Measurements from ENCODE around the gene CD320.
A peak's percentile ranks its signal among the peaks of the same experiment; 100 is the strongest.
"Not testable (repeated sequence)": the region's sequence is repeated elsewhere in the genome, so short reads cannot be mapped to it uniquely, and the experiment has no call there.

The CD320 gene

GRCh38 chr19:8332976-8333766, 25.0 kb upstream of the CD320 start:
- no peak for DNase-seq

GRCh38 chr19:8331263-8331845, 23.2 kb upstream of the CD320 start:
- DNase-seq: no peak

GRCh38 chr19:8329996-8330395, 21.8 kb upstream of the CD320 start:
- DNase-seq: no peak

GRCh38 chr19:8325454-8325853, 17.3 kb upstream of the CD320 start:
- no peak for DNase-seq

- DNase-seq: no peak
Measured at GRCh38 chr19:8324186-8325050, 16.3 kb upstream of the CD320 start.

- no peak for DNase-seq
Measured at GRCh38 chr19:8323781-8324185, 15.6 kb upstream of the CD320 start.

GRCh38 chr19:8322638-8322997, 14.5 kb upstream of the CD320 start:
- no peak for DNase-seq

- no peak for DNase-seq
Measured at GRCh38 chr19:8321986-8322637, 14.0 kb upstream of the CD320 start.

GRCh38 chr19:8321067-8321985, 13.2 kb upstream of the CD320 start, which contains the start of the genes NDUFA7 and RPS28:
Gene NDUFA7, minus strand, starts transcription at chr19:8321375. Its CDS starts 17 bp downstream, at chr19:8321358.
Gene RPS28, plus strand, starts transcription at chr19:8321496. Its CDS starts 35 bp downstream, at chr19:8321531.
- DNase-seq: peak; percentile 97

GRCh38 chr19:8320564-8321066, 12.5 kb upstream of the CD320 start:
- no peak for DNase-seq

GRCh38 chr19:8319807-8320520, 11.8 kb upstream of the CD320 start:
- no peak for DNase-seq

- DNase-seq: not testable (repeated sequence)
Measured at GRCh38 chr19:8318835-8319234, 10.7 kb upstream of the CD320 start.

GRCh38 chr19:8316351-8317125, 8.4 kb upstream of the CD320 start:
- DNase-seq: no peak

- not testable (repeated sequence) for DNase-seq
Measured at GRCh38 chr19:8314981-8315640, 7.0 kb upstream of the CD320 start.

- DNase-seq: no peak
Measured at GRCh38 chr19:8311461-8312260, 3.5 kb upstream of the CD320 start.

GRCh38 chr19:8310342-8311055, 2.3 kb upstream of the CD320 start:
- DNase-seq: no peak

GRCh38 chr19:8308891-8309291, 733 bp upstream of the CD320 start:
- DNase-seq: no peak

Measured in T-helper 9 cell (primary cell).